WTC11 (cell line): ENCODE measurements around the gene OBI1. TPM values are rescaled to one million over a fixed set of nuclear protein-coding genes. Genes with fewer than 3 reads are reported as not detected.
A peak's percentile ranks its signal among the peaks of the same experiment; 100 is the strongest.

Source experiments
- ATAC-seq: fragments of 200-7000 bp; cut with Tn5 transposase; 2 replicates; pipeline ENCODE4 v1.10.0; 2021; ENCODE audit warnings: mild to moderate bottlenecking, moderate library complexity
- CTCF ChIA-PET: fragments of 300-600 bp; sonication (Branson Sonifier 250); formaldehyde crosslinking; loops from one replicate; lab custom pipeline; 2021; ENCODE audit warnings: antibody characterized with exemption; lab: Charles Lee
- POLR2A ChIA-PET: fragments of 350-600 bp; sonication (Branson Sonifier 250); formaldehyde crosslinking; loops from one replicate; lab custom pipeline; 2021; ENCODE audit warnings: antibody characterized with exemption; lab: Charles Lee
- DNase-seq: peaks from one replicate; pipeline ENCODE4 v3.0.0; 2021; ENCODE audit warnings: low spot score
- H3K27ac Mint-ChIP-seq: 2 replicates; pipeline ENCODE4 v1.8.0; 2021; ENCODE audit warnings: mixed read lengths
- H3K27me3 Mint-ChIP-seq: 2 replicates; pipeline ENCODE4 v1.8.0; 2021; ENCODE audit warnings: low read depth, mild to moderate bottlenecking, moderate library complexity, mixed read lengths
- H3K36me3 Mint-ChIP-seq: 2 replicates; pipeline ENCODE4 v1.8.0; 2021; ENCODE audit warnings: mixed read lengths
- H3K4me1 Mint-ChIP-seq: 2 replicates; pipeline ENCODE4 v1.8.0; 2022; ENCODE audit warnings: mixed read lengths
- H3K4me3 Mint-ChIP-seq: 2 replicates; pipeline ENCODE4 v1.8.0; 2021; ENCODE audit warnings: mild to moderate bottlenecking, moderate library complexity, mixed read lengths
- H3K9me3 Mint-ChIP-seq: 2 replicates; pipeline ENCODE4 v1.8.0; 2021; ENCODE audit warnings: mixed read lengths
- ARID4B ChIP-seq: sonication (generic); formaldehyde crosslinking; IDR thresholded peaks from 2 replicates; pipeline ENCODE4 v1.8.0; 2023; ENCODE audit warnings: missing genetic modification reagents, mild to moderate bottlenecking, borderline replicate concordance
- FOXK1 ChIP-seq: sonication (generic); formaldehyde crosslinking; IDR thresholded peaks from 2 replicates; pipeline ENCODE4 v1.8.0; 2022; ENCODE audit warnings: mild to moderate bottlenecking, moderate library complexity, missing genetic modification reagents
- FOXP1 ChIP-seq: sonication (generic); formaldehyde crosslinking; IDR thresholded peaks from 2 replicates; pipeline ENCODE4 v1.8.0; 2022; ENCODE audit warnings: missing genetic modification reagents, mild to moderate bottlenecking, moderate library complexity, borderline replicate concordance
- GABPB1 ChIP-seq: sonication (generic); formaldehyde crosslinking; IDR thresholded peaks from 2 replicates; pipeline ENCODE4 v1.8.1; 2023; ENCODE audit warnings: mild to moderate bottlenecking, missing genetic modification reagents
- GTF2I ChIP-seq: fragments of 250-450 bp; sonication (Bioruptor Pico); conservative IDR thresholded peaks from 2 replicates; pipeline ENCODE4 v1.4.0; 2021; ENCODE audit warnings: mild to moderate bottlenecking
- HMGXB4 ChIP-seq: sonication (generic); formaldehyde crosslinking; IDR thresholded peaks from 2 replicates; pipeline ENCODE4 v1.8.1; 2023; ENCODE audit warnings: mild to moderate bottlenecking, moderate library complexity, missing genetic modification reagents
- JUN ChIP-seq: sonication (generic); formaldehyde crosslinking; IDR thresholded peaks from 2 replicates; pipeline ENCODE4 v1.8.0; 2023; ENCODE audit warnings: mild to moderate bottlenecking, missing genetic modification reagents
- ZNF138 ChIP-seq: sonication (generic); formaldehyde crosslinking; conservative IDR thresholded peaks from 2 replicates; pipeline ENCODE4 v1.8.1; 2022; ENCODE audit warnings: mild to moderate bottlenecking, moderate library complexity, missing genetic modification reagents
- total RNA-seq: library from RNA; stranded (reverse); gene quantifications from 3 replicates; pipeline ENCODE4 v1.2.3, GENCODE V29; 2021
- TF ChIP-seq, protein P1 (sequence below): fragments of 250-450 bp; sonication (Bioruptor Pico); IDR thresholded peaks from 2 replicates; pipeline ENCODE4 v1.9.0; 2021; ENCODE audit warnings: moderate library complexity, mild to moderate bottlenecking, inconsistent platforms, borderline replicate concordance
- TF ChIP-seq, protein P2 (sequence below): fragments of 250-450 bp; sonication (Bioruptor Pico); IDR thresholded peaks from 2 replicates; pipeline ENCODE4 v1.8.0; 2021; ENCODE audit warnings: mild to moderate bottlenecking
- TF ChIP-seq, protein P3 (sequence below): sonication (generic); formaldehyde crosslinking; IDR thresholded peaks from 2 replicates; pipeline ENCODE4 v1.8.1; 2022; ENCODE audit warnings: missing genetic modification reagents, borderline replicate concordance
- TF ChIP-seq, protein P4 (sequence below): sonication (generic); formaldehyde crosslinking; IDR thresholded peaks from 2 replicates; pipeline ENCODE4 v1.8.0; 2022; ENCODE audit warnings: mild to moderate bottlenecking, missing genetic modification reagents
- TF ChIP-seq, protein P5 (sequence below): sonication (generic); formaldehyde crosslinking; IDR thresholded peaks from 2 replicates; pipeline ENCODE4 v1.8.0; 2023; ENCODE audit warnings: mild to moderate bottlenecking, missing genetic modification reagents
- TF ChIP-seq, protein P6 (sequence below): sonication (generic); formaldehyde crosslinking; IDR thresholded peaks from 2 replicates; pipeline ENCODE4 v1.8.0; 2022; ENCODE audit warnings: mild to moderate bottlenecking, missing genetic modification reagents

Gene OBI1
- total RNA-seq, 1 experiment from 2014 or later, result 13.4 TPM

- peaks cover 97% of the 10 kb centered on the region for H3K27me3 Mint-ChIP-seq
- peak; percentile 93 for DNase-seq
- H3K4me1 Mint-ChIP-seq, result peaks cover 65% of the 10 kb centered on the region
- H3K27ac Mint-ChIP-seq, result no peak within 1 kb of the TSS
- peak within 1 kb of the TSS; percentile 78 for H3K4me3 Mint-ChIP-seq
- H3K36me3 Mint-ChIP-seq, result no peaks in the 10 kb centered on the region
- ATAC-seq, result peak; percentile 59
- TF ChIP-seq, protein P1, sequence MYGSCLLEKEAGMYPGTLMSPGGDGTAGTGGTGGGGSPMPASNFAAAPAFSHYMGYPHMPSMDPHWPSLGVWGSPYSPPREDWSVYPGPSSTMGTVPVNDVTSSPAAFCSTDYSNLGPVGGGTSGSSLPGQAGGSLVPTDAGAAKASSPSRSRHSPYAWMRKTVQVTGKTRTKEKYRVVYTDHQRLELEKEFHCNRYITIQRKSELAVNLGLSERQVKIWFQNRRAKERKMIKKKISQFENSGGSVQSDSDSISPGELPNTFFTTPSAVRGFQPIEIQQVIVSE, result no peak
- TF ChIP-seq ZNF138 (CRISPR knock-in tag) (no peak), JUN (CRISPR knock-in tag) (no peak), GABPB1 (CRISPR knock-in tag) (0 out of 2 replicates have a peak, but pooled peaks have one; percentile 13), FOXP1 (CRISPR knock-in tag) (peak; percentile 42; the same call in 1 of the 2 replicates), HMGXB4 (no peak), GTF2I (CRISPR knock-in tag) (no peak), FOXK1 (peak; percentile 21; the same call in 1 of the 2 replicates), ARID4B (no peak)
- TF ChIP-seq, protein P2, sequence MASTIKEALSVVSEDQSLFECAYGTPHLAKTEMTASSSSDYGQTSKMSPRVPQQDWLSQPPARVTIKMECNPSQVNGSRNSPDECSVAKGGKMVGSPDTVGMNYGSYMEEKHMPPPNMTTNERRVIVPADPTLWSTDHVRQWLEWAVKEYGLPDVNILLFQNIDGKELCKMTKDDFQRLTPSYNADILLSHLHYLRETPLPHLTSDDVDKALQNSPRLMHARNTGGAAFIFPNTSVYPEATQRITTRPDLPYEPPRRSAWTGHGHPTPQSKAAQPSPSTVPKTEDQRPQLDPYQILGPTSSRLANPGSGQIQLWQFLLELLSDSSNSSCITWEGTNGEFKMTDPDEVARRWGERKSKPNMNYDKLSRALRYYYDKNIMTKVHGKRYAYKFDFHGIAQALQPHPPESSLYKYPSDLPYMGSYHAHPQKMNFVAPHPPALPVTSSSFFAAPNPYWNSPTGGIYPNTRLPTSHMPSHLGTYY (CRISPR knock-in tag), result no peak
- TF ChIP-seq, protein P3, sequence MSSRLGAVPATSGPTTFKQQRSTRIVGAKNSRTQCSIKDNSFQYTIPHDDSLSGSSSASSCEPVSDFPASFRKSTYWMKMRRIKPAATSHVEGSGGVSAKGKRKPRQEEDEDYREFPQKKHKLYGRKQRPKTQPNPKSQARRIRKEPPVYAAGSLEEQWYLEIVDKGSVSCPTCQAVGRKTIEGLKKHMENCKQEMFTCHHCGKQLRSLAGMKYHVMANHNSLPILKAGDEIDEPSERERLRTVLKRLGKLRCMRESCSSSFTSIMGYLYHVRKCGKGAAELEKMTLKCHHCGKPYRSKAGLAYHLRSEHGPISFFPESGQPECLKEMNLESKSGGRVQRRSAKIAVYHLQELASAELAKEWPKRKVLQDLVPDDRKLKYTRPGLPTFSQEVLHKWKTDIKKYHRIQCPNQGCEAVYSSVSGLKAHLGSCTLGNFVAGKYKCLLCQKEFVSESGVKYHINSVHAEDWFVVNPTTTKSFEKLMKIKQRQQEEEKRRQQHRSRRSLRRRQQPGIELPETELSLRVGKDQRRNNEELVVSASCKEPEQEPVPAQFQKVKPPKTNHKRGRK, result no peak
- TF ChIP-seq, protein P4, sequence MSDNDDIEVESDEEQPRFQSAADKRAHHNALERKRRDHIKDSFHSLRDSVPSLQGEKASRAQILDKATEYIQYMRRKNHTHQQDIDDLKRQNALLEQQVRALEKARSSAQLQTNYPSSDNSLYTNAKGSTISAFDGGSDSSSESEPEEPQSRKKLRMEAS (CRISPR knock-in tag), result peak; percentile 27; the same call in 1 of the 2 replicates
- TF ChIP-seq, protein P5, sequence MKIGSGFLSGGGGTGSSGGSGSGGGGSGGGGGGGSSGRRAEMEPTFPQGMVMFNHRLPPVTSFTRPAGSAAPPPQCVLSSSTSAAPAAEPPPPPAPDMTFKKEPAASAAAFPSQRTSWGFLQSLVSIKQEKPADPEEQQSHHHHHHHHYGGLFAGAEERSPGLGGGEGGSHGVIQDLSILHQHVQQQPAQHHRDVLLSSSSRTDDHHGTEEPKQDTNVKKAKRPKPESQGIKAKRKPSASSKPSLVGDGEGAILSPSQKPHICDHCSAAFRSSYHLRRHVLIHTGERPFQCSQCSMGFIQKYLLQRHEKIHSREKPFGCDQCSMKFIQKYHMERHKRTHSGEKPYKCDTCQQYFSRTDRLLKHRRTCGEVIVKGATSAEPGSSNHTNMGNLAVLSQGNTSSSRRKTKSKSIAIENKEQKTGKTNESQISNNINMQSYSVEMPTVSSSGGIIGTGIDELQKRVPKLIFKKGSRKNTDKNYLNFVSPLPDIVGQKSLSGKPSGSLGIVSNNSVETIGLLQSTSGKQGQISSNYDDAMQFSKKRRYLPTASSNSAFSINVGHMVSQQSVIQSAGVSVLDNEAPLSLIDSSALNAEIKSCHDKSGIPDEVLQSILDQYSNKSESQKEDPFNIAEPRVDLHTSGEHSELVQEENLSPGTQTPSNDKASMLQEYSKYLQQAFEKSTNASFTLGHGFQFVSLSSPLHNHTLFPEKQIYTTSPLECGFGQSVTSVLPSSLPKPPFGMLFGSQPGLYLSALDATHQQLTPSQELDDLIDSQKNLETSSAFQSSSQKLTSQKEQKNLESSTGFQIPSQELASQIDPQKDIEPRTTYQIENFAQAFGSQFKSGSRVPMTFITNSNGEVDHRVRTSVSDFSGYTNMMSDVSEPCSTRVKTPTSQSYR, result 0 out of 2 replicates have a peak, but pooled peaks have one; percentile 20
- TF ChIP-seq, protein P6, sequence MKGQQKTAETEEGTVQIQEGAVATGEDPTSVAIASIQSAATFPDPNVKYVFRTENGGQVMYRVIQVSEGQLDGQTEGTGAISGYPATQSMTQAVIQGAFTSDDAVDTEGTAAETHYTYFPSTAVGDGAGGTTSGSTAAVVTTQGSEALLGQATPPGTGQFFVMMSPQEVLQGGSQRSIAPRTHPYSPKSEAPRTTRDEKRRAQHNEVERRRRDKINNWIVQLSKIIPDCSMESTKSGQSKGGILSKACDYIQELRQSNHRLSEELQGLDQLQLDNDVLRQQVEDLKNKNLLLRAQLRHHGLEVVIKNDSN, result no peak
- H3K9me3 Mint-ChIP-seq, result no peaks in the 10 kb centered on the region
- CTCF ChIA-PET, result interaction anchor here (0.6 to 5.0 kb wide), 5 partner anchors 11 to 375 kb away, joined by 3 to 34 read pairs (median 3); no protein-coding TSS in a partner anchor
- POLR2A ChIA-PET, result interaction anchor here (0.6 to 1.0 kb wide), 2 partner anchors 17 to 819 kb away, joined by 3 to 5 read pairs; no protein-coding TSS in a partner anchor
Measured at GRCh38 chr13:78603240-78603957, 55.6 kb downstream of the OBI1 start, which contains the start of gene POU4F1. Gene POU4F1 (minus strand): TSS chr13:78603552. CDS start chr13:78603326, 226 bp downstream.
